C4-2B (cell line): Measurements from ENCODE around the gene OSBPL6.
"Not testable (repeated sequence)": the region's sequence is repeated elsewhere in the genome, so short reads cannot be mapped to it uniquely, and the experiment has no call there.

Experiments
- H3K27ac ChIP-seq: fragments of 450-650 bp; 2 replicates; pipeline ENCODE4 v1.5.1; 2017
- ZFX ChIP-seq: fragments of 450-650 bp; IDR thresholded peaks from 2 replicates; pipeline ENCODE4 v1.6.1; 2017
- TF ChIP-seq, protein P1 (sequence below): fragments of 450-650 bp; conservative IDR thresholded peaks from 2 replicates; pipeline ENCODE4 v1.5.1; 2017; ENCODE audit warnings: mild to moderate bottlenecking

OSBPL6 gene

DNA sequence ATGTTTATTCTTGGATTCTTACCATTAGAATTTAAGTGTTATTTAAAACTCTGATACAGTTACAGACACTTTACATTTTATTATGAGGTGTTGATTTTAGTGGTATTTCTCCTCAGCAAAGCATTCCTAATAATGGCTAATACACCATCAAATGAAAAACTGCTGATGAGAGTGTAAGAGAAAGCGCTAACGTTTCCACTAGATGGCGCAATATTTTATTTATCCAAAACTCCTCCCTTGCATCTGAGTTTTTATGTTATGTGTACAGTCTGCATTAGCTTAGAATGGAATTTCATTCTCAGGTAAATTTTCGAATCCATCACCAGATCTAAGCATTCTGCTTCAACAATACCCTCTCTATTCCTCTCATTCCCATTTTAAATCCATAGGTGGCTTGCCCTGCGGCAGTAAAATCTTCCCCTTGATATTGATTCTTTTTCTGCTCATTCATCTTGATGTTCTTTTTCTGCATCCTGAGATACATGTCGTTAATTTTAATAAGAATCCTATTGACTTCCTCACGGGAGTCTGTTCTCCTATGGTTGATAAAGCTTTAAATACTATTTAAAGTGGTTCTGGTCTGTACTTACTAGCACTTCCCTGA, 202.8 kb downstream of the OSBPL6 start:
- H3K27ac ChIP-seq = no peak overlapping the region
- no peak for TF ChIP-seq ZFX
- TF ChIP-seq, protein P1, sequence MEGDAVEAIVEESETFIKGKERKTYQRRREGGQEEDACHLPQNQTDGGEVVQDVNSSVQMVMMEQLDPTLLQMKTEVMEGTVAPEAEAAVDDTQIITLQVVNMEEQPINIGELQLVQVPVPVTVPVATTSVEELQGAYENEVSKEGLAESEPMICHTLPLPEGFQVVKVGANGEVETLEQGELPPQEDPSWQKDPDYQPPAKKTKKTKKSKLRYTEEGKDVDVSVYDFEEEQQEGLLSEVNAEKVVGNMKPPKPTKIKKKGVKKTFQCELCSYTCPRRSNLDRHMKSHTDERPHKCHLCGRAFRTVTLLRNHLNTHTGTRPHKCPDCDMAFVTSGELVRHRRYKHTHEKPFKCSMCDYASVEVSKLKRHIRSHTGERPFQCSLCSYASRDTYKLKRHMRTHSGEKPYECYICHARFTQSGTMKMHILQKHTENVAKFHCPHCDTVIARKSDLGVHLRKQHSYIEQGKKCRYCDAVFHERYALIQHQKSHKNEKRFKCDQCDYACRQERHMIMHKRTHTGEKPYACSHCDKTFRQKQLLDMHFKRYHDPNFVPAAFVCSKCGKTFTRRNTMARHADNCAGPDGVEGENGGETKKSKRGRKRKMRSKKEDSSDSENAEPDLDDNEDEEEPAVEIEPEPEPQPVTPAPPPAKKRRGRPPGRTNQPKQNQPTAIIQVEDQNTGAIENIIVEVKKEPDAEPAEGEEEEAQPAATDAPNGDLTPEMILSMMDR = peak; percentile 80

DNA sequence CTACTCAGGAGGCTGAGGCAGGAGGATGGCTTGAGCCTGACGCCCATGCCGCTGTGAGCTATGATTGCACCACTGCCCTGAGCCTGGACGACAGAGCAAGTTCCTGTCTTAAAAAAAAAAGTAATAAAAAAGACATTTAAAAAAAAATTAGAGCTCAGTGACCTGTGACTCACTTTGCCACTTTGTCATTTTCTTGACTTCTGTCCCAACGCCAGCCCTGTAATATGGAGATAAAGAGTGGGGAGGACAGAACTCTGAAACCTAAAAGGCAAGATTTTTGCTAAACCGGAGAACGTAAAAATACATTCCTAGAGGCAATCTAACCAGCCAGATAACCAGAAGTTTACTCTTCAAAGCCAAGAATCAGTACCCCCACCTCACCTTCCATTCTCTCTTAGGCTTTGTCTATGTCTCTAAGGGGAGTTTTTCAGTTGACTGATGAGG, 207.7 kb downstream of the OSBPL6 start:
- H3K27ac ChIP-seq = no peak overlapping the region
- TF ChIP-seq, protein P1 = no peak
- TF ChIP-seq ZFX = no peak

DNA sequence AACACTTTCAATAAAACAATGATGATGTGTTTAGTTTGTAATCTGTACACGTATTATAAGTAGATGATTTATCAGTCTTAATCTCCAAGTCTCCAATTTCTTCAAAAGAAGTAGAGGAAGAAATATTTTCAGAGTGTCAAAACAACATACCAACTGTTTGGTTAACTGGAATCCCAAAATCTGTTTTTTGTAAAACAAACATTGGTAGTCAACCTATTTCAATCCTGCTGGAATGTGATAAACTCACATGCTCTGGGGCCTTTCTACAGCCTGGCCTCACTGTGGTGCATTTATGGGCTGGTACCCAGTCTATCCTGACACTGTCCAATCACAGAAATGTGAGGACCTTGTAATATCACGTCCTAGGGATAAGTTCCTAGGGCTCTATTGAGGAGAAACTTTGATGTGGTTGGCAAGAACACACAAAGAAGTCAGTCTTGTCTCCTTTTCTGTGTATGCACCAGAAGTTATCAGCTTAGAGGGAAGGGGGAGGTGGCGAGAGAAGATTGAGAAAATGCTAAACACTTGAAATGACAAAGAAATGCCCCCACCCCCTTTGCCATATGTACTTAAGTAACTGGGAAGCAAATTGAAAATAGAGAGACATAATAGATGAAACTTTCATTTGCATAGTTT, 209.5 kb downstream of the OSBPL6 start:
- no peak overlapping the region for H3K27ac ChIP-seq
- no peak for TF ChIP-seq ZFX
- TF ChIP-seq, protein P1 = no peak

DNA sequence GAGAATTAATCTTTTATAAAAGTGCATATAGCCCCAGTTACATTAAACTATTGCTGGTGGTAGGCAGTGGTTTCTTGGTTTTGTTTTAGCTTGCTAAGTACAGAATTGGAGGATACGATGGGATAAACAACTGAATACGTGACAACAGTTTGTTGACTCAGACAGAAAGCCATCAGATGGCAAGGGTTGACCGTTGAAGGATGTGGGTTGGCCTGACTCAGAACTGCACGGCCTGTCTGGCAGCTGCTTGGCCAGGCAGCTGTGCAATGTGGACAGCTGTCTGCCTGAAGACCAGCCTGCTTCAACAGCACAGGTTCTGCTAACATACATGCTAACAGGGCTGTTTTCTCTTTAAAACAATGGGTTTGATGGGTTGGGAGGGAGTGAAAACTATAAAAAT, 210.1 kb downstream of the OSBPL6 start:
- H3K27ac ChIP-seq = no peak overlapping the region
- TF ChIP-seq, protein P1 = no peak
- no peak for TF ChIP-seq ZFX

DNA sequence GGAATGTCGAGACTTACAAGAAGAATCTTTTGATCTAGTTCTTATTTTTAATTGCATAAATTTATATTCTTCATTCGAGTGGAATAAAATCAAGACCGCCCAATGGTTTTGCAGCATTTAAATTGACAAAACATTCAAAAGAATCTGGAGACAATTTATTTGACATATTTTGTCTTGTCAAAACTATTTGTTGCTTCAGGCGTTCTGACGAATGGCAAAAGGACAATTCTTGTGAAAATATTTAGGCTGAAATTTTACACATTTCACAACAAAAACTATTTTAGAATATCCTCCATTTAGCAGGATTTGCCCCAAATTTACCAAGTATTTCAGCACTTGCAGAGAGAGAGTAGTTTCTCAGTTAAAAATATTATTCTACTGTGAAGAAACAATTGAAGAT, 214.9 kb downstream of the OSBPL6 start:
- TF ChIP-seq, protein P1 = no peak
- H3K27ac ChIP-seq = no peak overlapping the region

DNA sequence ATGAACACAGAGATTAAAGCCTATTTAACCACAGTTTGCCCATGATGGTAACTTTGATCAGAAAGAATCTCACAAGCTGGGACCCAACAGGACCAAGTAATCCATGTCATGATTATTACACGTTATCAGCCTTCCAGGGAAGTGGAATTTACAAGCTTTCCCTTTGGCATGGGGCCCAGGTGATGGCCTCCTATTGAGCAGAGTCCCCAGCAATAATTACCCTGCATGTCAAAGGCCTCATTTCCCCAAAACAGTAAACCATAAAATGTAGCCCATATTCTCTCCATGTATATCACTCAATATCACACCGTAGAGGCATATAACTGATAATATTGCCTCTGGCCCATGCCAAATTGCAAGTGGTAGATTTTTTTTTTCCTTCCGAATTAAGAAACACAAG, 217.7 kb downstream of the OSBPL6 start:
- TF ChIP-seq, protein P1 = no peak
- no peak overlapping the region for H3K27ac ChIP-seq

DNA sequence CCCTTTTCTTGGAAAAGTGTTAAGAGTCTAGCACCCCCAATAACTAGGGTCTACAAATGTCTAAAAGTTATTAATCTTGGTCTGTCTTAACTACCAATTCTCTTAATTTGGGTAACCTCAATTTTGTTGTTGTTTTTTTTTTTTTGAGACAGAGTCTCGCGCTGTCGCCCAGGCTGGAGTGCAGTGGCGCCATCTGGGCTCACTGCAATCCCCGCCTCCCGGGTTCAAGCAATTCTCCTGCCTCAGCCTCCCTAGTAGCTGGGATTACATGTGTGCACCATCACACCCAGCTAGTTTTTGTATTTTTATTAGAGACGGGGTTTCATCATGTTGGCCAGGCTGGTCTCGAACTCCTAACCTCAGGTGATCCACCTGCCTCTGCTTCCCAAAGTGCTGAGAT, 218.1 kb downstream of the OSBPL6 start:
- not testable (repeated sequence) for H3K27ac ChIP-seq
